RPMI7951 (cell line): ENCODE results near the gene OXGR1. TPM values are rescaled to one million over a fixed set of nuclear protein-coding genes. Genes with fewer than 3 reads are reported as not detected.
"Not testable (repeated sequence)": the region's sequence is repeated elsewhere in the genome, so short reads cannot be mapped to it uniquely, and the experiment has no call there.

Experiments
- DNase-seq: peaks from one replicate; pipeline ENCODE4 v3.0.0-alpha.2; 2012; ENCODE audit warnings: low read depth
- total RNA-seq: library from RNA; depleted of rRNA; stranded (reverse); fragments of >200 nt; shearing (Covaris generic); gene quantifications from 2 replicates; pipeline ENCODE4 v1.2.3, GENCODE V29; 2014; rRNA removed

Gene OXGR1
- total RNA-seq, result 0.24 and 1.4 TPM in 2 replicates

DNA sequence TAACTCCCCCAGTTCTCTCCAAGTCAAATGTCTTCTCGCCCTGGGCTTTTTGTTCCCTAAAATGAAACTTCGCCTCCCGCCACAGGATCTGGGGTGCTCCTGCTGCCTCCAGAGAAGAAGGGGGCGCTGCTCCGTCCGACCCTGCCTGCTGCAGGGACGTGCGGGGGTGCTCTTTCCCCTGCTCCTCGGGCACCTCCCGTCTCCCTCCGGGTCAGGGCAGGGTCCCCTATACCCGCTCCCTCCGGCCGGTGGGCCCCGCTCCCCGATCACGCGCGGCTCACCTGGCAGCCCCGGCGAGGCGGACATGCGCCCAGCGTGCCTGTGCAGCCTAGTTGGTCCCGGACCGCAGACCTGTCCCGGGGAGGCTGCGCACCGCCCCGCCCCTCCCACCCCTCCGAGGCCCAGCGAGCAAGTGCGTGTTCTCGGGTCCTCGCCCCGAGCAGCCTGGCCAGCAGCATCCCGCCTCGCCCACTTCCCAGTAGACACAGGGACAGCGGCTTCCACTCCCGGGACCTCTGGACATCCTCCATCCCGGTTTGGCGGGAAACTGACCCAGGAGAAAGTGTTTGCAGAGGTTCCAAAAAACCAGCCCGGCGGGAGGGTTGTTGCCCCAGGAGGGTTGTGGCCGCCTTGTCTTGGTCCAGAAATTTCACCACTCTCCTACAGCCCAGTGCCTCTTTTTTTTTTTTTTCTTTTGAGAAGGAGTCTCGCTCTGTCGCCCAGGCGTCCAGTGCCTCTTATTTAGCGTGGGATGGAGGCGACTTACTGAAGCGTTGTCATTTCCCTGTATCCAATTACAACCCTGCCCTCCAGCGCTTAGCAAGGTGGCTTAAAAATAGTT is at the start of gene OXGR1:
Gene OXGR1 (minus strand): TSS at position 460 of the 841 bp plus-strand sequence. CDS start 6,717 bp downstream, outside the sequence.
- no peak for DNase-seq

DNA sequence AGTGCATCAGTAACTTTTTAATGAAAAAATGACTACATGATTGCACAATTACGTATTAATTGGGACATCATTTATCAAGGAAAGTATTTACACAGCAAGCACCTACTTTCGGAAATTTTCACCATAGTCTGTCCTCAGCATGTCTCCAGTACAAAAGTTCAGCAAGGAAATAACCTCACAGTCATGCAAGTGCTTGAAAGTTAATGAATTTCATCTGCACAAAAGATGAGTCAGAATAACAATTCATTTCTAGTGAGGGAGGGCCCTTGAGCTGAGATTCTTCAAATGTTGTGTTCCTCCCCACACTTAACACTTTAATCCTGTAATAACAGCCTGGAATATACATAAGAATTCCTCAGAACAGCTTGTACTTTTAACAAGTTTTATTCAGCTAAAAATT is 49.0 kb upstream of the OXGR1 start:
- peak; percentile 40 for DNase-seq

DNA sequence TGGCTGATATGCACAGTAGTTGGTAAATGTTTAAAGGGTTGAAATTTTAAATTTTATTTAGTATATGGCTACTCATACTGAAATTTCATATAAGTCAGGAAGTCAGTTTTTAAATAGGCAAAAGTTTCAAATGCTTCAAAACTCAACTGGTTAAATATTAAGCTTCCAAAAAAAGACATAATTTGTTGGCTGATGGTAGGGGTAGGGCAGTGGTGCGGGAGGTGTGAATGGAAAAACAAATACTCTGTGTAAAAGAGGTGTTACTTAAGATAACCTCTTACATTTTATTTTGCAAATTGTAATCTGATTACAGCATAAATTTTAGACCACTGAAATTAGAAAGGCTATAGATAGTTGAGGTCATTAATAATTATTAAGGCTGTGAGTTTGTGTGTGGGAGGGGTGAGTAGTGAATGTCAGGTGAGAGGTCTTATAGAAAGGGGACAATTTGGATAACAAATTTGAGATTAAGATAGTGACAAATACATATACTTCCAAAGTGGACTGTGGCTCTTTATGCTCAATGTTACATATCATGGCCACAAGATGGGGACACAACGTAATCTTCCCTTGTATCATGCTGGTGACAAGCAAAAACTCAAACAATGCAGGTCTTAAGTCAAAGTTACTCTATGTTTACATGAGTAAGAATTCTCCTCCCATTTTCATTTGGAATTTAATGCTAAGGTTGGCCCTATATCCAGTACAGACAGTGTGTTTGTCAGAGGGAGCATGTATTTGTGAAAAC is 36.6 kb upstream of the OXGR1 start:
- peak; percentile 54 for DNase-seq

DNA sequence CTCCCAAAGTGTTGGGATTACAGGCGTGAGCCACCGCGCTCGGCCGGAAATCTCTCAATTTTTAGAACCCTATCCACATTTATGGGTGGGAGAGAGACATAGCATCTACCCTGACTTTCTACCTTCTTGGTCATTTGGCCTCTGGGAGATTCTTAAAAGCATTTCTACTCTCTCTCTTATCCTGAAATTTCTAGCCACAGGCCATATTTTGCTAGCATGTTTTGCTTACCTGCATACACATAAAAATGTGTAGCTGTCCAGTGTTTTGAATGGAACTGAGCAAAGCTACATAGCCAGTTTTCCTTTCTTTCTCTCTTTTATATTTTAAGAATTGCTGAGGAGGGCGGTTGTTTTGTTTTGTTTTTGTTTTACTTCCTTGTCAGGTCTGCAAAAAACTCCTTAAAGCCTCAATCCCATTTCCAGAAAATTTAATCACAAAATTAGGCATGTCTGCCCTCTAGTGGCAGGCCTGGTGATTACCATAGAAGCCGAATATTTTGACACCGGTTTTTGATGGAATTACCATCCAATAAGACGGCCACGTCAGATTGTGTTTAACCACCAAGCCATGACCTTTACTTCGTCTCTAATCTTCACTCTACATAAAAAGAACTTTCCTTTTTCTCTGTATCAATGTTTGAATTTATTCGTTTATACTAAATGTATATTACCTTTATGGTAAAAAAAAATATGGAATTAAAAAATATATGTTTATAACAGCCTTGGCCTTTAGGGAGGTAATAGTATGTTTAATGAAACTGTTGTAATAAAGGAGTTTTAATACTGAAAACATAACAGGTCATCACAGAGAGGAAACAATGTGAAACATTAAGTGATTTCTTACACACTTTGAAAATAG is 34.4 kb upstream of the OXGR1 start:
- peak; percentile 47 for DNase-seq

DNA sequence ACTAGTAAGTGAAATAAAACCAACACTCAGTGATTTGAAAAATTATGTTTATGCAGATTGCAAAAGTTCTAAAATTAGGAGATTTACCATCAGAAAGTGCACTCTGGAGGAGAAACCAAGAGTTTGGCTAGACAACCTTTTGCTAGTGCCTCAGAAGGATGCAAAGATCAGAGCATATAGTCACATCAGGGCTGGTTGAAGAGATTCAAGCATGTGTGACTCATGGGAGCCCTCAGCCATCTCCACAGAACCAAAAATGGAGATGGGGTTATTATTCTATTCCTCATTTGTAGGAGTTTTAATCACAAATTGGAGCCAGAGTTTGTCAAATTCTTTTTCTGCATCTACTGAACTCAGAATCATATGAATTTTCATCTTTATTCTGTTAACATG is 32.9 kb upstream of the OXGR1 start:
- DNase-seq, result no peak

DNA sequence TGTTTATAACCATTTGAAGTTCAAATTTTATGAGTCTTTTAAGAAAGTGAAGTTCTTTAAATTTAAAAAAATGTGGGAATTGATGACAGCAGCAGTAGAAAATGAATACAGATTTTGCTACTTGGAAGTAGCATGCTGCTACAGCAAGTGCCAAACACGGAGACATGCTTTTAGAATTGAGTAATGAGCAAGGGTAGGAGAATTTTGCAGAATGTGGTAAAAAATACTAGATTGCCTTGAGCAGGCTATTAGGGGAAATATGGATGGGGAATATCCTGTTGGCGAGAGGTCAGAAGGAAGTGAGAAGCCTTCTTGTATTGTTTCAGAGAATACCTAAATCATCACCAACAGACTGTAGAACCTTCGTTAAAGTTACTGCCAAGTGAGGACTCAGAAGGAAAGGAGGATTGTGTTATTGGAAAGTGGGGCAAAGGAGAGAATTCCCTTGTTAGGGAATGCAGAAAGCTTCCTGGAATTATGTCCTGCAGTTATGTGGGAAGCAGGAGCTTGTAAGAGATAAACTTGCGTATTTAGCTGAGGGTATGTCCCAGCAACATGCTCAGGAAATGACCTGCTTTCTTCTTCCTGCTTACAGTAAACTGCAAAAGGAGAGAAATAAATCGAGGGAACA is 32.4 kb upstream of the OXGR1 start:
- no peak for DNase-seq

DNA sequence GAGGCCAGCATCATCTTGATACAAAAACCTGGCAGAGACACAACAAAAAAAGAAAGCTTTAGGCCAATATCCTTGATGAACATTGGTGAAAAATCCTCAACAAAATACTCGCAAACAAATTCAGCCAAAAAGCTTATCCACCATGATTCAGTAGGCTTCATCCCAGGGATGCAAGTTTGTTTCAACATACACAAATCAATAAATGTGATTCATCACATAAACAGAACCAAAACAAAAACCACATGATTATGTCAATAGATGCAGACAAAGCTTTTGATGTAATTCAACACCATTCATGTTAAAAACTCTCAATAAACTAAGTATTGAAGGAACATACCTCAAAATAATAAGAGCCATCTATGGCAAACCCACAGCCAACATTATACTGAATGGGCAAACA is 29.5 kb upstream of the OXGR1 start:
- DNase-seq, result not testable (repeated sequence)

DNA sequence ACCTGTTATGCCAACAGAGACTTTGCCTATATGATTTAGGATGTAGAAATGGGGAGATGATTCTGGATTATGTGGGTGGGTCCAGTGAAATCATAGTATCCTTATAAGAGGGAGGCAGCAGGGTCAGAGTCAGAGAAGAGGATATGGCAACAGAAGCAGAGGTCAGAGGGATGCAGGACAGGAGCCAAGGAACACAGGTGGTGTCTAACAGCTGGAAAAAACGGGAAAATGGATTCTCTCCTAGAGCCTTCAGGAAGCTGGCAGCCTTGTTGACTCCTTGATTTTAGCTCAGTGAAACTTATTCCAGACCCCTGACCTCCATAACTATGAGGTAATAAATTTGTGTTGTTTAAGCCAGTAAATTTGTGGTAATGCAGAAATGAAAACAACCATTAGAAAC is 28.8 kb upstream of the OXGR1 start:
- DNase-seq, result no peak

DNA sequence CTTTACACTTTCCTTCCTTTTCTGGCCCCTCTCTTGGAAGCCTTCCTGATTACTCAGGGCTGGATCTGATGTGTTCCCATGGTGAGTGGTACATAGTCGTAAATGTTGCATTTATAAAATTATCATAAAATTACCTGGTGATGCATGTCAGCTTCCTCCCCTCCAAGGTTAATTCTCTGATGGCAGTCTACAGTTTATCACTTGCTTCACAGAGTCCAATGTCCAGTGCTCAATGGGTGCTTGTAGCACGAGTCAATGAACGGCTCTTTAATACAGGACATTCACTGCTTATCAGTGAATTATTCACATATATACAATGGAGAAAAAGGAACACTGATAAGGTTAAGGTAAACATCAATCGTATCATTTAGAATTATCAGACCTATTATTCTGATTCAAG is 27.0 kb upstream of the OXGR1 start:
- DNase-seq, result no peak

DNA sequence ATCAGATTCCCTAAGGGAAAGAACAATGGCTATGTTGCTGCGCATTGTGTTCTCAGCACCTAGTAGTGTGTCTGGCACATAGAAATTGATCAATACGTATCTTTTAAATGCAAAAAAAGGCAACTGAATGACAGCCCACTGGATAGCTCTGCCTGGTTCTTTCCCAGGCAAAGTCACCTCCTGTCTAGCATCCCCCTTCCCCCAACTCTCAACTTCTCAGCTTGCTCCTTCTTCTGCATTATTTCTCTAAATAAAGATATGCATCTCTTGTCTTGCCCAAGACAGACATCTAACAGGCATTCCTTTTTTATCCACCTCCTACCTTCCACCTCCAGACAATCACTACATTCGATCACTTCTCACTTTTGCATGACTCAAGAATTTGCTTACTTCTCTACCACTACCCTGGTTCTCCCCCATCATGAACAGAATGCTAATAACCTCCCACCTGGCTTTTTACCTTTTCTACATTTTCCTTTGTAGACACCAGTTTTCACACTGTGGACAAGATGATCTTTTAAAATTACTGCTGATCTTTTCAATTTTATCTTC is 26.5 kb upstream of the OXGR1 start:
- DNase-seq, result no peak

DNA sequence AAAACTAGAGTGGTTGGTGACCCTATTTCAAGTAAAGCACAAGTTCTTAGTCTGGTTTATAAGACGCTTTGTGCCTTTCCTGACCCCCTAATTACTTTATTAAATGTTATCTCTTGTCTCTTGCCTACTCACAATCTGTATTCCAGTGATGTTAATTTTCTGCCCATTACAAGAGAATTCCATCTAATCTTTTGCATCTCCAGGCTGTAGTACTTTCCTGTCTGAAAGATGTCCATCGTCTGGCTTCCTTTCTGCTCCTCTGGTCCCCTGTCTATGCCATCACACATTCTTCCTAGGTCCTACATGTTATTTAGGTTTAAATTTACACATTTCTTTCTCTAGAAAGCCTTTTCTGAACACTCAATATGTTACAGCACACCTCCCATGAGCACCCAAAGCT is 25.9 kb upstream of the OXGR1 start:
- DNase-seq, result no peak

DNA sequence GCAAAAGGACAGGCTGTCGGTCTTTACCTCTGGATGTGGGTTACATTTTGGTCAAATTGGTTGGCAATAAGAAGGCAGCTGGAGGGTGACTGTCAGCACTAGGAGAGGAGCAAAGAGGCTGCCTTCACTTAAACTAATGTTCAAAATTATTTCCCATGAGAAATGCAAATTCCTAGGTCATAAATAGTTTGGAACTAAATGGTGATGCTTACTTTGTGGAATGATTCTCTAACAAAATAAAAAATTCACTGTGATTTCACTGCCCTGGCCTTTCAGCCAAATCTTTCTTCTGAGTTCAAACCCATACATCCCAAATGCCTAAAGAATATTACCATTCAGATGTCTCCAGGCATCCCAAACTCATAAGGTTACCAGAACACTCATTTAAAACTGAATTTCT is 25.0 kb upstream of the OXGR1 start:
- DNase-seq, result no peak

DNA sequence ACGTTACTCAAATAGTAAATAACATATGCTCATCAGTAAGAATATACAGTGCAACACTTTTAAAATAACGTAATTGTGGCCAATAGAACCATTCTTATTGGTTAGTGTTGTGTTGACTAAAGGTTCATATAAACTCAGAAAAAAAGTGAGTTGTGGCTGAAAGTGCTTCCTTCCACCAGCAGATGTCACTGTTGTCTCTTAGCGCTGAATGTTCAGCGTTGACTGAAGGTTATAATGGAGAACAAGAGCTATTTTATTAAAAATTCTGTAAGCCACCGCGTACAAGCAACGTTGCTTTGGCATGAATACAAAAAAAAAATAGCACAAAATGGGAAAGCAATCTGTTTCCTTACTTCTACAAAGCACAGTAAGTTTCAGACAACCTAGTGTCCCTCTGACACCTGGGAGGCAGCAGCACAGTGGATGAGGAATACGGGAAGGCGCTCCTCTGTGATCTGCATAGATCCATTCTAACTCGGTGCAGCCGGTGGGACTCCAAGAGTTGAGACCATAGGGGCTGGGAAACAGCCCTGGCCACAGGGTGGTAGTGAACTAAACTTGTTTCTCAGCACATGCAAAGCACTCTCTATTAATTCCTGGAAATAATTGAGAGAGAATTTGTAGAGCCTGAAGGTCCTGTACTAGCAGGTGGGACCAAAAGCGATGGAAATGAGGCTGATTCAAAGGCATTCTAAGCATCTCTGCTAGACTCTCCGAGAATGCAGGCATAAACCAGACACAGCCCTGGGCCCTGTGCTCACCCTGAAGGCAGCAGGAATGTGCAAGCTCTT is 23.9 kb upstream of the OXGR1 start:
- DNase-seq, result peak; percentile 51

DNA sequence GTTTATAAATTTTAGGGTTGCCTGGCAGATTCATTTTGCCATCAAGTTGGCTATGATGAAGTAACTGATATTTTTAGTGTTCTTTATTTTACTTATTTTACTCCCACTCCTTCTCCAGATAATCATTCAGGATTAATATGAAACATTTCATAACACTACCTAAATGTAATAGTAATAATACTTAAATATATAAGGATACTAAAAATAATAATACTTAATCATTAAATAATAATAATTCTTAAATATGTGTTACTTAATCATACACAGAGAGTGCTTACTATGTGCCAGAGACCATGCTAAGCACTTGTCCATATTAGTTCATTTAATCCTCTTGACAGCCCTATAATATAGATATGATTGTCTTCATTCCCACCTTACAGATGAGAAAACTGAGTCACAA is 23.0 kb upstream of the OXGR1 start:
- no peak for DNase-seq

DNA sequence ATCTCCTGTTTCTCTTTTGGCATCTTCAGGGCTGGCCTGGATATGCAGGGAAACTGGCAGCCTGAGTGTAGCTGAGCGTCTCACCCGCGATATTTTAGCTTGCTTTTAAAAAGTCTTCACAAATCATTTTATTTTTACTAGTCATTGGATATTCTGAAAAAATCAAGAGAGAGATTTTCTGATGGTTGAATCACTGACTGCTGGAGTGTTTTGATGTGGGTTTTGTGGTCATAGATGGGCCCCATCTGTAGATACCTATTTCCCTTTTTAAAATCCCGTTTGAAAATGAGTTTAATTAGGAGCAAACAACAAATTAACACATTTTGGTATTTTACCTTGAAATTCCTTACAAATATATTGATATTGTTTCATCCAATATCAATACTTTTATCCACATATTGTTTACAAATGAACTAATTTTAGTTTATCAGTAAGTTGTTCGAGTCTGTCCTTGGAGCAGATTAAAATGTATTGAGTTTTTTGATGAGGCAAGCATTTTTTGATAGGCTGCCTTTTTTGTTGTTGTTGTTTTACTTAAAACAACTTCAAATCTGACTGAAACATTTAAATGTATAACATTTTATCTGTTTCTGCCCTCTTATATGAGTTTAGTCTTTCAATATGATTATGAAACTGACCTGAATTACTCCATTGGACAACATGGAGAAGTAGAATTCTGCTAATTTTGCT is 21.5 kb upstream of the OXGR1 start:
- DNase-seq, result peak; percentile 65

DNA sequence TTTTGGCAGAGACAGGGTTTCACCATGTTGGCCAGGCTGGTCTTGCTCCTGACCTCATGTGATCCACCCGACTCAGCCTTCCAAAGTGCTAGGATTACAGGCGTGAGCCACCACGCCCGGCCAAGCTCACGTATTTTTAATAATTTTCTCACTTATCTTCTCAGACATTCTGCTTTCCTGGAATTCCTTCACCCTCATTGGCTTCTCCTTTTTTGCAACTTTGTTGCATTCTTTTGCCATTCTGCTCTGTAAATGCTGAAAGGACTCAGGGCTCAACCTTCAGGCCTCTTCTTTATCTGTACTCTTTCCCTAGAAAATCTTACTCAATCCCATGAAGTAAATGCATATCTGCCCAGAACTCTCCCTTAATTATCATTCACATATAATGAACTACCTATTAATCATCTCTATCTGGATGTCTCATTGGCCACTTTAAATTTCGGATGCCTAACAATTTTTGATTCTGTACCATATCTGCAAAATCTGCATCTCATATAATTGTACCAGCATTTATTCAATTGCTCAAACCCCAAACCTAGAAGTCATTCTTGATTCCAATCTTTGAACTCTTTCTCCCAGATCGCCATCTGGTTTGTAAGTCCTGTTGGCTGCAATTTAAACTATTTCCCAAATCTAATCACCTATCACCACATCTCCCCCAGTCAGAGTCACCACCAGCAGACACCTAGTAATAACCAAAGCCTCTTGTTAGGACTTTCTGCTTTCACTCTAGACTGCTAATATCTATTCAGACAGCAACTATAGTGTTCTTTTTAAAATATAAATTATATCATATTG is 18.2 kb upstream of the OXGR1 start:
- no peak for DNase-seq

DNA sequence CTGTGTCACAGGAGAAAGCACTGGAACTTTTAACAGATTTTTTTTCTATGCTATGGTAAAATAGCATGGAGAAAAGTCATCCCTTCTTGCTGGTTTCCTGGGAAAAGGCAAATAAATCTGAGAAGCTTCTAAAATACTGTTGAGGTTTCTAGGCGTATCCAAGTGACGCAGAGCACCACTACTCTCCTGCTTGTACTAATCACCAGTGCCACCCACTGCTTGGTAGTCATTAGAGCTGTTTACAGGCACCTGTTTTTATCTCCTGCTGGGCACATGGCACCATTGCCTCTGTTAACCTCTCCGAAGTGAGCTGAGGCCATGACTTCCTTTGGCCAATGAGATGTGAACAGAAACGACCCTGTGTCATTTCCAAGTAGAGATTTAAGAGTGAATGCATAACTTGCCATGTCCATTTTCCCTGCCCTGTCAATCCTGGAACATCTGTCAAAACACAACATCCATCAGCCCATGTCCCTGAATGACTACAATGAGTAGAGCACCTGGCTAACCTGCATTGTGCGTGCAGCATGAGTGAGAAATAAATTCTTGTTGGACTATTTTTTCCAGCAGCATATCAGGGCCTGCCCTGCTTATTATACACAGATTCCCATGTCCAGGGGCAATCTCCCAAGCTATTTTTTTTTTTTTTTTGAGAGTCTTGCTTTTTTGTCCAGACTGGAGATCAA is 17.3 kb upstream of the OXGR1 start:
- DNase-seq, result no peak

DNA sequence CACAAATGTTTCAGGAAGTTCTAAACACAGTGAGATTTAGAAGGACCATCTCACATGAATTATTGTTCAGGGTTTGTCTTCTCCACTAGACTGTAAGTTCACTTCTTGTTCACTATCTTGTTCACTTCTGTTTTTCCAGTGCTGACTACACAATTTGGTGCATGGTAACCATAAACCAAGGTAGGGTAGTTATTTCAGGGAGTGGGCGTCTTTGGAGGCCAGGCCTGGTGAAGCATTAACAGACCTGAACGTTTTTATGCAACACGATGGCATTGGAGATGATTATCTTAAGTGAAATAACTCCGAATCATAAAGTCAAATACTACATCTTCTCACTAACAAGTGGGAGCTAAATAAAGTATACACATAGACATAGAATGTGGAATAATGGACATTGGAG is 14.4 kb upstream of the OXGR1 start:
- no peak for DNase-seq
